Suppressor macrophage (primary cell): Measurements from ENCODE around the gene RASA1.
A peak's percentile ranks its signal among the peaks of the same experiment; 100 is the strongest.

Source experiments
- DNase-seq, 4 experiments: peaks; one replicate each; pipeline ENCODE4 v3.0.0-alpha.2; 2020 to 2022

RASA1 gene

GRCh38 chr5:87361536-87362213, 94.0 kb downstream of the RASA1 start:
- peak in 2 of 4 experiments; percentile 23 to 24 for DNase-seq

DNA sequence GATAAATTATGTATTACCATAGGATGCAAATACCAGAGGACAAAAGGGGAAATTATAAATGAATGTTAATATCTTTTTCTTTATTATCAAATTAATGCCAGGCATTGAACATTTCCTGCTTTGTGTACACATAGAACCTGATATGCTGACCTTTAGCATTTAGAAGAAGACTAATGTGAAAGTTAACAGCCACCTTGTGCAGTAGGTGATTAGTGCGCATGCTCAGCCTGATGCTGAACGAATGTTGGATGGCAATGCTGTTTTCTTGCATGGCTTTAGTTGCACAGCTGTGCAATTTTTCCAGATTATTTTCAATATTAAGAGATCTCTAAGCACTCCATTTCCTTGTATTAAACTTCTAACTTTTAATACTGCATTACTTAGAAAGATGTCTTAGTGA, 99.6 kb downstream of the RASA1 start:
- no peak for DNase-seq

GRCh38 chr5:87368601-87369000, 100.9 kb downstream of the RASA1 start:
- no peak for DNase-seq

- no peak for DNase-seq
These were observed 101.7 kb downstream of the RASA1 start for GRCh38 chr5:87369431-87369830.

DNA sequence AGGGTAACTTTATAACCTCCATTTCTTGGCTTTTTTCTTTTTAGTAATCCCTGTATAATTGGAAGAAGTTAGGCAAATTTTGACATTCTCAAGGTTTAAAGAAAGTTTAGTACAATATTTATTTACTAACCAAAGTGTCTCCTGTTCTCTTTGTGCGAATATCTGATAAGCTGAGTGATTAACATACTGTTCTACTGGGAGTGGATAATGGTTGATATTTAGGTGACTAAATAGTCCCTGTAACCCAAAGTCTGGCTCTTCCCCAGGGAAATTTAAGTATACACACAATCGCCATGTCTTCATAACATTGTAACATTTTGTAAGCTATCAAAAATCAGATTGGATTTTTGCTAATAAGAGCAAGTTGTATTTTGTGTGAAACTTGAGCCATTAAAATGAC, 105.0 kb downstream of the RASA1 start:
- no peak for DNase-seq

GRCh38 chr5:87382224-87382623, 114.5 kb downstream of the RASA1 start:
- DNase-seq, result no peak

- DNase-seq, result no peak
These were observed 115.5 kb downstream of the RASA1 start for GRCh38 chr5:87383216-87383615.

- no peak for DNase-seq
These were observed 118.1 kb downstream of the RASA1 start for GRCh38 chr5:87385802-87386201.

GRCh38 chr5:87388129-87388528, 120.4 kb downstream of the RASA1 start:
- no peak for DNase-seq

DNA sequence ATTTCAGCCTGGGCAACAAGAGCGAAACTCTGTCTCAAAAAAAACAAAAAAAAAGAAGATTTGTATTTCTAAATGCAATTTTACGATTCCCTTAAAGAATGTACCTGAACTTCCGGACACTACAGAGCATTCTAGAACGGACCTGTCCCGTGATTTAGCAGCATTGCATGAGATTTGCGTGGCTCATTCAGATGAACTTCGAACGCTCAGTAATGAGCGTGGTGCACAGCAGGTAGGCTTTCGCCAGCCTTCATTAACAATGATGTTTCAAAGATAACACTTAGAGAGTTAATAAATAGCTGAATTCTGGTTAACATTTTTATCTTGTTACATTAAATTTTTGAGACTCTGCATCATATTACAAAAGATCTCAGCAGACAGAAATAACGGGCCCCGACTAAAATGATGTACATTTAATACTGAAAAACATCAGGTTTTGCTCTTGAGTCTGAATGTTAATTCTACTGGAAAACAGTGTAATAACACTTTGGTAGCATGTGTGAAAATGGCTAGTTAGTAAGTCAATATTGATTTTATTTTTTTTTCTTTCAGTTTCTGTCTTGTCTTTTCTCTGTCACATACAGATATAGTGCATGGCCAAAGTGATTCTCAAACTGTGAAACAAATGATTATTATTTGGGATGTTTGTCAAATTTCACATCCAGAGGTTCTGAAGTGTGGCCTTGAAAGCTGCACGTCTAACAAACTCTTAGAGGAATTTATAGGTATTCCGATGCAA, 121.8 kb downstream of the RASA1 start:
- no peak for DNase-seq

GRCh38 chr5:87390075-87390474, 122.4 kb downstream of the RASA1 start:
- no peak for DNase-seq

DNA sequence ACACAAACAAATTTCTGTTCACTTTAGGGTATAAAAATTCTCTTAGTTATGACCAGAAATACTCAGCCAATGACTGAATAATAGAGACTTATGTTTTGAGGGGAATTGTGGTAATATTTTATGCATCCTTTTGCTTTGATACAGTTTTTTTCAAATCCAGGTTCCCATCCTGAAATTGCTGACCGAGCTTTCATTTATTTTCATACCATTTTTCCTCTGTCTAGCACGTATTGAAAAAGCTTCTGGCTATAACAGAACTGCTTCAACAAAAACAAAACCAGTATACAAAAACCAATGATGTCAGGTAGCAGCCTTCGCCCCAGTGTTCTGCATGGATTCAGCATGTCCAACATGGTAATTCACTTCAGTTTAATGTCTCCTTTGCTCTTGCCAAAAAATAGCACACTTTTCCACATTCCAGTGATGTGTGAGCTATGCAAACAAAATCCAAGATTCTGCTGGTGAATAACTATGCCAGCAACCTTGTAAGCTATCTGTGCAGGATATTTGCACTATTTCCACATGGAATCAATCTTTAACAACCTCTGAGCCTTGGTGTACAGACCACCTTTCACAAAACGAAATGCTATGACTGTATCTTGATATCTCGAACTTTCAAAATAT, 123.0 kb downstream of the RASA1 start:
- DNase-seq, result no peak

- no peak for DNase-seq
These were observed 124.5 kb downstream of the RASA1 start for GRCh38 chr5:87392170-87392569.

DNA sequence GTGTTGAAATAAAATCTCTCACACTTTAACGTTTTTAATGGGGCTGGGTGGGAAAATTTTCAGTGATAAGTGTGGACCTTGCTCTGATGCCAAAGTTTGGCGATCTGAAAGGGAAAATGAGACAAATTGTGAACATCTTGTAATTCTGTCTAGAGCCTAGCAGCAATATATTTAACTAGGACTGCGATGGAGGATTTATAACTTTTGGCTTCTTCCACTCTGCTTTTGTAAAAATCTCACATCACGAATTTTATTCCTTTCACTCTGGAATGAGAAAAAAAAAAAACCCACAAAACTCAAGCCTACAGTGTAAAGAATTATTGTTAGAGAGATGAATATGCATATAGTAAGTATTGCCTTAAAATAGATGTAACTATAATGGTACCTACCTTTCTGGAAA, 125.1 kb downstream of the RASA1 start:
- no peak for DNase-seq

- peak in 2 of 4 experiments; percentile 28 to 50 for DNase-seq
These were observed 125.6 kb downstream of the RASA1 start for GRCh38 chr5:87393331-87393730.

GRCh38 chr5:87394411-87395165, 126.9 kb downstream of the RASA1 start:
- peak in 3 of 4 experiments; percentile 12 to 70 (median 61) for DNase-seq

GRCh38 chr5:87398981-87399614, 131.4 kb downstream of the RASA1 start:
- DNase-seq, result peak in 2 of 4 experiments; percentile 17 to 33

GRCh38 chr5:87399720-87400119, 132.0 kb downstream of the RASA1 start:
- peak in 2 of 4 experiments; percentile 74 to 76 for DNase-seq

DNA sequence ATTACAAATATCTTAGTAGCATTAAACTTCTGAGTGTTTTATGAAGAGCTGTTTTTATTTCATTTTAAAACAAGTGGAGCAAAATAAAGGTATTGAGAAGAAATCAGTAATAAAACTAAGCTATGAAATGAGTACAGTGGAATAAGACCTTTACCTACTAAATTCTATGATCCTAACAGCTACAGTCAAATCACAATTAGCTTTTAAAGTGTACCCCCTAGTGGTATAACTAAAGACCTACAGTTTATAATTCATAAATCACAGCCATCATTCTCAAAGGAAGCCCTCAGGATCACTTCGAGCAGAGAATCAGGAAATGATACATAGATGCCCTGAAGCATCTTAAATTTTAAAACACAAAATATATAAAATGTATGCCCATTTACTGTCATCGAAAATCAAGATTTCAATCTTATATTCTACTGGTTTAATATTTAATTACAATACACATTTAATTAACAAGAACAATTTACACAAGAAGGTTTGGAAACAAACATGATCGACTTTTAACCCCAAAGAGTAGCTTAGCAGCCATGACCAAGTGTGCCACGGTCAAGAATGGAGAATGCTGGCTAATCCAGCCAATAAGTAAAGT, 132.7 kb downstream of the RASA1 start:
- peak in 2 of 4 experiments; percentile 54 to 62 for DNase-seq

GRCh38 chr5:87401626-87402025, 133.9 kb downstream of the RASA1 start:
- no peak for DNase-seq

DNA sequence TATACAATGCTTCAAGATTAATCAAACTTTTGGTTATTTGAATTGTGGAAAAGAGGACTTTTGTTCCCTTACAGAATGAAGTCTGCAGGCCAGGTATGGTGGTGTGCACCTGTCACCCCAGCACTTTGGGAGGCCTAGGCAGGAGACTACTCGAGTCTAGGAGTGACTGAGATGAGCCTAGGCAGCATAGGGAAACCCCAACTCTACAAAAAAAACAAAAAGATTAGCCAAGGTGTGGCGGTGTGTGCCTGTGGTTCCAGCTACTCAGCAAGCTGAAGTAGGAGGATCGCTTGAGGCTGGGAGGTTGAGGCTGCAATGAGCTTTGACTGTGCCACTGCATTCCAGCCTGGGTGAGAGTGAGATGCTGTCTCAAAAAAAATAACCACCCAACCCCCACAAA, 135.7 kb downstream of the RASA1 start:
- DNase-seq, result no peak

DNA sequence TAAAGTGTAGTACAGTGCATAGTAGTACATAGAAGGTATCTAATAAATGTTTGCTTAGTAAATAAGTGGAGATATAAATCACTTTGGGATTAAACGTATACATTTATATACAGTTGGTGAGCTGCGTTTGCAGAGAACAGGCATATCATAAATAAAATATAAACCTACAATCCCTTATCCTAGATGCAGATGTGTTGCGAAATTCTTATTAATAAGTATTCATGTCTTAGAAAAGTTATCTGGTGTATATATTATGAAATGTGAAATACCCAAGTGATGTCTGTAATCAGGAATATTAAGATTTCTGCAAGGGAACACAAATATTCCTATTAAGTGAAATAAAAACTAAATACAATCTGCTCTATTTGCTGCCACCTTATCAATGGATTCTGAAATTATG, 136.2 kb downstream of the RASA1 start:
- no peak for DNase-seq
